Suprapubic skin (tissue), 4 donors: ENCODE measurements around the gene COG4.

Experiments used
- CTCF ChIP-seq, 2 donors: fragments of 200-600 bp in 1 of 2; fragments of 450-650 bp in 1 of 2; sonication (generic) in 1 of 2; IDR thresholded peaks; one replicate each; pipeline ENCODE4 v1.5.1; 2016 to 2019; ENCODE audit warnings: antibody characterized with exemption in 2 of 2, mild to moderate bottlenecking in 1 of 2, moderate library complexity in 1 of 2
- EP300 ChIP-seq: sonication (generic); formaldehyde crosslinking; IDR thresholded peaks from one replicate; pipeline ENCODE4 v1.6.1; 2017; ENCODE audit warnings: antibody characterized with exemption
- POLR2A ChIP-seq, 2 donors: fragments of 450-650 bp; IDR thresholded peaks; one replicate each; pipeline ENCODE4 v1.6.1; 2017; ENCODE audit warnings: antibody characterized with exemption in 2 of 2, mild to moderate bottlenecking in 2 of 2, moderate library complexity in 2 of 2
- POLR2AphosphoS5 ChIP-seq, 3 donors: sonication (generic); formaldehyde crosslinking; IDR thresholded peaks; one replicate each; pipeline ENCODE4 v1.6.1; 2017; ENCODE audit warnings: antibody characterized with exemption in 3 of 3

GRCh38 chr16:70432356-70432722, 91.0 kb downstream of the COG4 start:
- no peak for TF ChIP-seq CTCF (IDR thresholded peaks at IDR 0.05)
- no peak for TF ChIP-seq POLR2A (IDR thresholded peaks at IDR 0.05)
- no peak for TF ChIP-seq EP300
- no peak for TF ChIP-seq POLR2AphosphoS5 (IDR thresholded peaks at IDR 0.05)
